Measurements from ENCODE around the gene GPANK1. TPM values are rescaled to one million over a fixed set of nuclear protein-coding genes. Genes with fewer than 3 reads are reported as not detected.

GPANK1 gene
- total and polyA plus RNA-seq, 2 of the 13 experiments (the other 11 are each of a cell fraction or from before 2014, with no cell fraction given), result 15.4 to 22.8 TPM

GRCh38 chr6:31660381-31661261 lies 4.2 kb downstream of the GPANK1 start, which contains the start of gene C6orf47 (continued):
- TF ChIP-seq, protein P1, sequence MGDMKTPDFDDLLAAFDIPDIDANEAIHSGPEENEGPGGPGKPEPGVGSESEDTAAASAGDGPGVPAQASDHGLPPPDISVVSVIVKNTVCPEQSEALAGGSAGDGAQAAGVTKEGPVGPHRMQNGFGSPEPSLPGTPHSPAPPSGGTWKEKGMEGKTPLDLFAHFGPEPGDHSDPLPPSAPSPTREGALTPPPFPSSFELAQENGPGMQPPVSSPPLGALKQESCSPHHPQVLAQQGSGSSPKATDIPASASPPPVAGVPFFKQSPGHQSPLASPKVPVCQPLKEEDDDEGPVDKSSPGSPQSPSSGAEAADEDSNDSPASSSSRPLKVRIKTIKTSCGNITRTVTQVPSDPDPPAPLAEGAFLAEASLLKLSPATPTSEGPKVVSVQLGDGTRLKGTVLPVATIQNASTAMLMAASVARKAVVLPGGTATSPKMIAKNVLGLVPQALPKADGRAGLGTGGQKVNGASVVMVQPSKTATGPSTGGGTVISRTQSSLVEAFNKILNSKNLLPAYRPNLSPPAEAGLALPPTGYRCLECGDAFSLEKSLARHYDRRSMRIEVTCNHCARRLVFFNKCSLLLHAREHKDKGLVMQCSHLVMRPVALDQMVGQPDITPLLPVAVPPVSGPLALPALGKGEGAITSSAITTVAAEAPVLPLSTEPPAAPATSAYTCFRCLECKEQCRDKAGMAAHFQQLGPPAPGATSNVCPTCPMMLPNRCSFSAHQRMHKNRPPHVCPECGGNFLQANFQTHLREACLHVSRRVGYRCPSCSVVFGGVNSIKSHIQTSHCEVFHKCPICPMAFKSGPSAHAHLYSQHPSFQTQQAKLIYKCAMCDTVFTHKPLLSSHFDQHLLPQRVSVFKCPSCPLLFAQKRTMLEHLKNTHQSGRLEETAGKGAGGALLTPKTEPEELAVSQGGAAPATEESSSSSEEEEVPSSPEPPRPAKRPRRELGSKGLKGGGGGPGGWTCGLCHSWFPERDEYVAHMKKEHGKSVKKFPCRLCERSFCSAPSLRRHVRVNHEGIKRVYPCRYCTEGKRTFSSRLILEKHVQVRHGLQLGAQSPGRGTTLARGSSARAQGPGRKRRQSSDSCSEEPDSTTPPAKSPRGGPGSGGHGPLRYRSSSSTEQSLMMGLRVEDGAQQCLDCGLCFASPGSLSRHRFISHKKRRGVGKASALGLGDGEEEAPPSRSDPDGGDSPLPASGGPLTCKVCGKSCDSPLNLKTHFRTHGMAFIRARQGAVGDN (CRISPR knock-in tag; IDR thresholded peaks at IDR 0.05), result peak; percentile 96
- TF ChIP-seq ZNF792 (CRISPR knock-in tag; IDR thresholded peaks at IDR 0.05) (peak; percentile 75), MIER2 (CRISPR knock-in tag; IDR thresholded peaks at IDR 0.05) (peak; percentile 36), ZNF569 (CRISPR knock-in tag; IDR thresholded peaks at IDR 0.05; ENCODE audit: borderline replicate concordance) (no peak), SAP130 (CRISPR knock-in tag; IDR thresholded peaks at IDR 0.05; ENCODE audit: low read depth) (peak; percentile 91), ZBTB7B (CRISPR knock-in tag; IDR thresholded peaks at IDR 0.05) (peak; percentile 84), PRMT3 (CRISPR knock-in tag; IDR thresholded peaks at IDR 0.05; ENCODE audit: borderline replicate concordance, low read depth) (peak; percentile 65; the same call in 1 of the 2 replicates), HOXA5 (CRISPR knock-in tag; IDR thresholded peaks at IDR 0.05) (peak; percentile 94), MATR3 (CRISPR knock-in tag; IDR thresholded peaks at IDR 0.05) (no peak), STAT5B (CRISPR knock-in tag; IDR thresholded peaks at IDR 0.05) (peak; percentile 76; the same call in 1 of the 2 replicates), ZBTB4 (CRISPR knock-in tag; IDR thresholded peaks at IDR 0.05; ENCODE audit: borderline replicate concordance) (no peak), TFDP2 (CRISPR knock-in tag; IDR thresholded peaks at IDR 0.05) (peak; percentile 84), ZMYM2 (CRISPR knock-in tag; IDR thresholded peaks at IDR 0.05) (no peak), ELF1 (CRISPR knock-in tag; IDR thresholded peaks at IDR 0.05) (peak; percentile 82)
- TF ChIP-seq, protein P2, sequence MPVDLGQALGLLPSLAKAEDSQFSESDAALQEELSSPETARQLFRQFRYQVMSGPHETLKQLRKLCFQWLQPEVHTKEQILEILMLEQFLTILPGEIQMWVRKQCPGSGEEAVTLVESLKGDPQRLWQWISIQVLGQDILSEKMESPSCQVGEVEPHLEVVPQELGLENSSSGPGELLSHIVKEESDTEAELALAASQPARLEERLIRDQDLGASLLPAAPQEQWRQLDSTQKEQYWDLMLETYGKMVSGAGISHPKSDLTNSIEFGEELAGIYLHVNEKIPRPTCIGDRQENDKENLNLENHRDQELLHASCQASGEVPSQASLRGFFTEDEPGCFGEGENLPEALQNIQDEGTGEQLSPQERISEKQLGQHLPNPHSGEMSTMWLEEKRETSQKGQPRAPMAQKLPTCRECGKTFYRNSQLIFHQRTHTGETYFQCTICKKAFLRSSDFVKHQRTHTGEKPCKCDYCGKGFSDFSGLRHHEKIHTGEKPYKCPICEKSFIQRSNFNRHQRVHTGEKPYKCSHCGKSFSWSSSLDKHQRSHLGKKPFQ (CRISPR knock-in tag; IDR thresholded peaks at IDR 0.05; ENCODE audit: insufficient replicate concordance), result no peak

Data from HepG2 (cell line).